Stimulated activated CD4-positive, alpha-beta T cell treated with anti-CD3 and anti-CD28 coated beads, Interleukin-4, amount 100 ng/mL, for 1 hour (primary cell): ENCODE measurements around the gene RIN3.

ENCODE experiments used
- DNase-seq: peaks from one replicate; pipeline ENCODE4 v3.0.0-alpha.2; 2020

RIN3 gene

DNA sequence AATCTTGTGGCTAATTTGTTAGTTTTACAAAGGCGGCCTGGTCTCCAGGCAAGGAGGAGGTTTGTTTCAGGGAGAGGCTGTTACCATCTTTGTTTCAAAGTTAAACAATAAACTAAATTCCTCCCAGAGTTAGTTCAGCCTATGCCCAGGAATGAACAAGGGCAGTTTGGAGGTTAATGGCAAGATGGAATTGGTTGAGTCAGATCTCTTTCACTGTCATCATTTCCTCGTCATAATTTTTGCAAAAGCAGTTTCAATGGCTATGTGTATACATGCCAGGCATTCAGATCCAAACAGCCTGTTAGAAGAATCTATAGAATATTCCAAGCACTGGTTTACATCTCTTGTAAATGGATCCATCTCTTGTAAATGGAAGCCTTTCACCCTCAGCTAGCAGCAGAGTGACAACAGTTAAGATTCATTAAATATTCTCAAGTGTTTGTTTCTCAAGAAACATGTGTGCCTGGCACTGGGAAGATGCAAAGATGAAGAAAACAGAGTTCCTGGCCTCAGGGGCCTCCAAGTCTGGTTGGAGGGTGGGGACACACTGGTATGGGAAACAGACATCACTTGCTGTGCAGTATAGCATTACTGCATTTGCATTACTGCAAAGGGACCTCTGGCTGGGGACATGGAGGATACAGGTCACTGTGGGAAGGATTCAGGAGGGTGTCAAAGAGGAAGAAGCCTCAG is 65.8 kb downstream of the RIN3 start:
- DNase-seq, result no peak

DNA sequence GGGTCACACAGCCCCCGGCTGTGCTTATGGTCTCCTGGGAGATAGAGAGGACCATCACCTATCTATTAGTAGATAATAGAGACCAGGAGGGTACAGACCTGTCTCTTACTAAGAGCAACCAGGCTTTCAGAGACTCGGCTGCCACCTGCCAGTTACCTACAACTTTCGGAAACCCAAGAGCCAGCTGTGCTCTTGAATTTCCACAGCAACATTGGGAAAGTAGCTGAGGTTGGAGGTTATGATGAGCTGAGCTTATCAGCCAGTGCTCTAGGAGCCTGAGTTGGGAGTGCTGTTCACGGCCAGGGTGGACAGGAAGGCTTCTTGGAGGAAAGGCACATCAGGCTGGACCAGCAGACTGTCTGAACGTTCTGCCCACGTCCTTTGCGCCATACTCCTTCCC is 67.6 kb downstream of the RIN3 start:
- DNase-seq, result no peak

DNA sequence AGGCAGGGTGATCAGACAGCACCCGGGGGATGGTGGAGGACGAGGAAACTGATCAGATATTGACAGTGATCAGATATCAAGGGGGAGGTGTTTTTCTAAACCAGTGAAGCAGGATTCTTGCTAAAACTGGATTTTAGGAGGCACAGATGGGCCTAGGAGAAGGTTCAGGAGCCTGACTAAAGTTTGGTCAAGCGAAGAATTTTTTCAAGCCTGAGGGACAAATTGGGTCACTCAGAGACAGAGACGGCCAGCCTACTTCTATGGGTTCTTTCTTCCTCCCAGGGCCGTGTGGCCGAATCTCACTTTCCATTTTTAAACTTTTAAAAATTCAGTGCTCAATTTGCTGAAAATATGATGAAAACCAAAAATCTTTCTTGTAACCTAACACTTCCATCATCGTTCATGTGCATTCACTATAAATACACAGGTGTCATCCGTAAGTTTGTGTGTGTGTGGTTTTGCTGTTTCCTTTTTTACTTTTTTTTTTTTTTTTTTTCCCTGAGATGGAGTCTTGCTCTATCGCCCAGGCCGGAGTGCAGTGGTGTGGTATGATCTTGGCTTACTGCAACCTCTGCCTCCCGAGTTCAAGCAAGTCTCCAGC is 68.5 kb downstream of the RIN3 start:
- DNase-seq, result no peak

DNA sequence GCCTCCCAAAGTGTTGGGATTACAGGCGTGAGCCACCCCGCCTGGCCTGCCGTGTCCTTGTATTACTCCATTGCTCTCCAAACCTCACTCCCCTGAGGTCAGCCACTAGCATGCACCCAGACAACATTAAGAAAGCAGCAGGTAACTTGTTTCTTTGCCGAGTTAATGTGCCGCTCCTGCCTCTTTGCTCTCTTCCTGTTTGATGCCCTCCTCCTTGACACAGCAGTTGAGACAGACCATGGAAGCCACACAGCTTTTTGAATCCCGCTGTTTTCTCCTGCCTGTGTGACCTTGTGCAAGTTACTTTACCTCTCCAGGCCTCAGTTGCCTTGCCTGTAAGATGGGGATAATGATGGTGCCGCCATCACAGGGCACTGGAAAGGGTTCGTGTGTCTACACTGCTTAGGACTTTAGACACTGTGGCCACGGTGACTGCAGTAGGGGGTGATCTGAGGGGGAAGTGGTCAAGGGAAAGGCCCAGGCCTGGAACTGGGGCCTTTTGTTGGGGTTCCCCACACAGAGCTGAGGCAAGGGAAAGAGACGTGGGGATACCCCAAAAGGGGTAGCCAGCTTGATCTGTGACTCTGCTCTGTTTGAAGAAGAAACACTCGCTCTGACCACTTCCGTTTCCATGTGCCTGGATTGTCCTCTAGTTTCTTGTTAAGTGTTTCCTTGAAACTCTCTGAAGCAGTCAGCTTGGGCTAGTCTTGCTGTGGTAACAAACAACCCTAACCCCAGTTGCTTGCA is 69.3 kb downstream of the RIN3 start:
- no peak for DNase-seq

DNA sequence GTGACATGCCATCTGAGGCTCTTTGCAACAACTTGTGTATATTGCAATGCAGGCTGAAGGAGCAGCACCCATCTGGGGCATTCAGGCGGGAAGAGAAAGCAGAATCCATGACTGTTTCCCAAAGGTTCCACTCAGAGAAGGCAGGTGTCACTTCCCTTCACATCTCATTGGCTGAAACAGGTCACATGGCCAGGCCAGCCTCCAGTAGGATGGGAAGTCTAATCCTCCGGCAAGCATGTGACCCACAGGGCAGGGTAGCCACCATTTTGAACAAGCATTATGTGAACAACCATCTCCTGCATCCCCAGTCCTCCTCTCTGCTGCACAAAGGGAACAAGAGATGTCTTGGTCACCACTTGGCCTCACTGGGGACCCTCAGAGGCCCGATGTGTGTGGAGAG is 70.6 kb downstream of the RIN3 start:
- no peak for DNase-seq

DNA sequence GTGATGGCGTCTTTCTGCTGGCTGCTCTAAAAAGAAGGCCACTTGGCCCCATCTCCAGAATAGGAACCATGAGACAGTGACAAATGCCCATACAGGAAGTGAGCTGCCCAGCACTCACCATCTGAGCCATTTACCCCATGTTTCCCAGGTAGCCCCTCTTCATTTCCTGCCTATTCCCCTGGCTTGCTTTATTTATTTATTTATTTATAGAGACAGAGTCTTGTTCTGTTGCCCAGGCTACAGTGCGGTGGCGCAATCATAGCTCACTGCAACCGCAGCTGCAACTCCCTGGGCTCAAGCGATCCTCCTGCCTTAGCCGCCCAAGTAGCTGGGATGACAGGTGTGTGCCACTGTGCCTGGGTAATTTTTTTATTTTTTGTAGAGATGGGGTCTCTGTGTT is 71.2 kb downstream of the RIN3 start:
- no peak for DNase-seq

DNA sequence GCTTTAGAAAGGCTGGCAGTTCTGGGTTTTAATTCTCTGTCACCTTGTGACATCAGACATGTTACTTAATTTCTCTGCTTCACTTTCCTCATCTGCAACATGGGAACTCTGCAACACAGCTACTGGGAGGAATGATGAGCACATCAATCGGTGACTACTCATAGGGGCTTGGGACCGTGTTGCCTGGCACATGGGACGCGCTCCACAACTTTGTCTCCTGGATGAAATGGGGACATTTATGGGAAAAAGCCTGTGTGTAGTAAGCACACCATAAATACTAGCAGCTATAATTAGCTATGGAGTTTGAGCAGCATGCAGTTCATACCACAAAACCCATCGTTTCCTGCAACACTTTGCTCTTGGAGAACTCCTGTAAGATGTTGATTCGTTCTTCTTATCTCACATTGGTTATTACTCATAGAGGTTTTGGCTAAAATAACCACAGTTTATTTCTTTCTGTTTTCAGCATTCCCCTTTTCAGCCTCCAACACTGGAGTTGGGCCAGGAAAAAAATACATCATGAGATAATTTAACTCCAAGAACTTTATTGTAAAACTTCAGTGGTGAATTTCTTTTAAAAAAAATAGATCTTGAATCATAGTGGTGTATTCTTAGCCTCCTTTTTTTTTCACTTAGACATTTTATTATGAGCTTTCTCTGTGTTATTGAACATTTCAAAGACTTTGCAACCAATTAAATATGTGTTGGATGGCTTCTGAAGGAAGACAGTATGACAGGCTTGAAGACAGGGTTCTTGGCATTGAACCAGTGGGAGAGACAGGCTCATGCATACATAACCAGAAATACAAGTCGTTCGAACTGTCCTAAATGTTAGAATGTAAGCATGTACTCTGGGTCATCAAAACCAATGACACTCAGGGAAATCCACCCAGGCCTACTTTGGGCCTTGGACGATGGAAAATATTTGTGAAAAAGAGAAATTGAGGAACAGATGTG is 72.7 kb downstream of the RIN3 start:
- no peak for DNase-seq

DNA sequence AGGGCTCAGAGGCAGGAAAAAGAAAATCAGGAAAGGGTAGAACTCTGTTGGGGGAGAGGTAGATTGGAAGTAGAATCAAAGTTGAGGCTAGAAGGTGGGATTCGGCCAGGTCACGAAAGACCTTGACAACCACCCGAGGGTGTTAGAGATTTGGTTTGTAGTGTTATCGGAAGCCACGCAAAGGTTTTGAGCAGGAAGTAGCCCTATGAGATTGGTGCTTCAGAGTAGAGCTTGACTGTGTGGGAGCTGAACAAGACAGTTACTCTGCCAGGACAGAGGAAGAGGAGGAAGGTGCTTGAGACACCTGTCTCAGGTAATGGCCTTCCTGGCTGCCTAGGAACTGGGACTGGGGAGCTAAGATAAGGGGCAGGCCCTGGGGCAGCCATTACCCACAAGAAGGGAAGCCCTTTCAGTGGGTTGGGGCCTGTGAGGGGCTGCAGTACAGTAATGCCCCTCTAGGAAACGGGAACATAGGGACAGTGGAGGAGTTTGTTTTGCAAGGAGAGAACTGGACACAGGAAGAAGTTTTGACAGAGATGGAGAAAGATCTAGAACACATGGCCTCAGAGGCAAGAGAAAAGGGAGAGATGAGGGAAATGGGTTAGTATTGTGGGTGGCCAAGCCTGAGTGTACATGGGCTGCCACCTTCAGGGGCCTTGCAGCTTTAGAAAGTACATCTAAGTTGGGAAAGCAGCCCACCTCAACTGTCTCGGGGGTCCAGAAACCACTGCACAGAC is 73.5 kb downstream of the RIN3 start:
- DNase-seq, result no peak

DNA sequence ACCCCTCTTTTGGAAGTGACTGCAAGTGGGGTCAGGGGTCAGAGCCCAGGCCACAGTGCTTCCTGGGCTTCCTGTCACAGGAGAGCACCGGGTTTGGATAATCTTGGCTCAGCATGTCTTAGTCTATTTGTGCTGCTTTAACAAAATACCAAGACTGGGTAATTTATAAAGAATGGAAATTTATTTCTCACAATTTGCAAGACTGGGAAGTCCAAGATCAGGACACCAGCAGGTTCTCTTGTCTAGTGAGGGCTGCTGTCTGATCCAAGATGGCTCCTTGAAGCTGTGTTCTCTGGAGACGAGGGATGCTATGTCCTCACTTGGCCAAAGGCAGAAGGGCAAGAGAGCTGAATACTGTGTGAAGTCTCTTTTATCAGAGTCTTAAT is 74.1 kb downstream of the RIN3 start:
- no peak for DNase-seq

DNA sequence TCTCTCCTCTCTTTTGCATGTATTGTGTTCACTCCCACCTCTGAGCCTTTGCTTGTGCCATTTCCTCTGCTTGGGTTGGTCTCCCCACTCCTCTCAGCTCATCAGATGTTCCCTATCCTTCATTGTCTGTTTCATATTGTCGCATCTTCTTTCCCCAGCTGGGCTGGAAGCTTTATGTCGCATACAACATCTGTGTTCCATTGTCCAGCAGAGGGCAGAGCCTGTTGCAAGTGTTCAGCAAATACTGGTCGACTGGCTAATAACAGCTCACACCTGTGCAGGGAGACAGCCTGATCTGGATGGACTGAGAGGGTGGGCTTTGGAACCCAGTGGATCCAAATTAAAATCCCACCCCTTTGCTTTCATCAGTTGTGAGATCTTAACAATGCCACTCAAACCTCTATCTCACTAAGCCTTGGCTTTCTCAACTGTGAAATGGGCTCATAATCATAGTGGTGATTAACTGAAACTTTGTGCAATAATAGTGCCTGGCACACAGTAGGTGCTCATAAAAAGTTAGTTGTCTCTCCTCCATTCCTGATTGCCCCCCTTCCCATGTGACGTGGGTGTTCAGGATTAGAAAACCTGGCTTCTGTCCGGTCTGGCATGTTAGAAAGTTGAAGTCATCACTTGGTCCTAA is 75.8 kb downstream of the RIN3 start:
- no peak for DNase-seq

DNA sequence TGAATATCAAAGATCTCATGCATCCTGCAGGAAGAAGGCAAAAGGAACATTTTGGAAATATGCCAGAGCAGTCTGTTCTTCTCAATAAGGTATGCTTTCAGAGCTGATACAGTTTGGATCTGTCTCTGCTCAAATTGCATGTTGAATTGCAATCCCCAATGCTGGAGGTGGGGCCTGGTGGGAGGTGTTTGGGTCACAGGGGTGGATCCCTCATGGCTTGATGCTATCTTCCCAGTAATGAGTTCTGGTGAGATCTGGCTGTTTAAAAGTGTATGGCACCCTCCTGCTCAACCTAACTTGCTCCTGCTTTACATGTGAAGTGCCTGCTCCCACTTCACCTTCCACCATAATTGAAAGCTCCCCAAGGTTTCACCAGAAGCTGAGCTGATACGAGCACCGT is 76.6 kb downstream of the RIN3 start:
- DNase-seq, result no peak

DNA sequence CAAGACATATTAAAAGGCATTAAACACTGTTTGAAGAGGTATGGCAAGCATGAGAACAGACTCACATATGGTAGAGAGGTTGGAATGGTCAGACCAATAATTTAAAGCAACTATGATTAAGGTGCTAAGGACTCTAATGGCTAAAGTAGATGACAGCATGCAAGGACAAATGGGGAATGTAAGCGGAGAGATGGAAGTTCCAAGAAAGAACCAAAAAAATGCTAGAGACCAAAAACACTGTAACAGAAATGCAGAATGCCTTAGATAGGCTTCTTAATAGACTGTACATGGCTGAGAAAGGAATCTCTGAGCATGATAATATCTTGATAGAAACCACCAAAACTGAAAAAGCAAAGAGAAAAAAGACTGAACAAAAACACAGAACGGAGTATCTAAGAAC is 77.4 kb downstream of the RIN3 start:
- DNase-seq, result no peak

DNA sequence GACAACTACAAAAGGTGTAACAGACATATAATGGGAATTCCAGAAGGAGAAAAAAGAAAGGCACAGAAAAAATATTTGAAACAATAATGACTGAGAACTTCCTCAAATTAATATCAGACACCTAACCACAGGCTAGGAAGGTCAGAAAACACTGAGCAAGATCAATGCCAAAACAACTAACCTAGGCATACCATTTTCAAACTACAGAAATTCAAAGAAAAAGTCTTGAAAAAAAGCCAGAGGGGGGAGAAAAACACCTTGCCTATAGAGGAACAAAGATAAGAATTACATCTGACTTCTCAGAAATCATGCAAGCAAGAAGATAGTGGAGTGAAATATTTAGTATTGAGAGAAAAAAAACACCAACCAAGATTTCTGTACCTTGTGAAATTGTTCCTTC is 77.8 kb downstream of the RIN3 start:
- DNase-seq, result no peak

DNA sequence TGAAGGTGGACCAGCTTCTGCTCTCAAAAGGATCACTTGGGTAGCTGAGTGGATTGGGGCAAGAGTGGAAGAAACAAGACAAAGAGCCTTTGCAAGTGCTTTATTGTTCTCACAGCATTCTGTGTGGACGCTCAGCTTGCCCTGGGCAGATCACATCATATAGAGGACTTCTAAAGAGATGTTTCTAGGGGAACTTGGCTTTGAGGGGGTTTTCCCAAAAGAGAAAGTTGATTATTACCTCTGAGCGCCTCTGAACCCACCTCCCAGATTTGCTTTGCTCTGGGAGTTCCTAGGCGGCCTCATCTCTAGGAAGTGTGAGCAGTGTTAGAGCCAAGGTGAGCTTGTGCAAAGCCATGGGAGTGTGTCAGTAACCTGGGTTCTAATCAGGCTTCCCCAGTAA is 81.7 kb downstream of the RIN3 start:
- no peak for DNase-seq

DNA sequence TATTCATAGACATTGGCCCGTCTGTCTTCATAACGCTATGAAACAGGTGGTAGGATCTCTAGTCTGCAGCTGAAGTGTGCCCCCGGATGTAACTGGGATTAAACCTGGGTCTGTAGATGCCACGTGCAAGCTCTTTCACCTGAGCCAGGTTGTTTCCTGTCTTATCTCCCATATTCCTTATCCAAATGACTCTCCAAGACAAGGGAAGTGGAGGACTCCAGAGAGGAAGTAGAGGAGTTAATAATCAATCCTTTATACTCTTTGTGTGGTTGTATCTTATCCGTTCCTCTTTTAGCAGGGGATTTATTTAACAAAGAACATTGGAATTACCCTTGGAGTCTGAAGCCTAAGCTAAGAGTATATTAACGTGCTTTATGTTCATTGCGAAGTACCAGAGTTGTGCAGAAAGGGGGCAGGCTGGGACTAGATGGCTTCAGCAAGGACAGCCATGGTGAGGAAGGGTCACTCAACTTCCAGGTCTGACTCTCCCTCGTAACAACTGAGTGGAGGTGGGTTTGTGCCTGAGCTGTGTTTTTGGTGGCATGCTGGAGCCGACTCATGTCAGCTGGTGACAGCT is 82.8 kb downstream of the RIN3 start:
- DNase-seq, result no peak

DNA sequence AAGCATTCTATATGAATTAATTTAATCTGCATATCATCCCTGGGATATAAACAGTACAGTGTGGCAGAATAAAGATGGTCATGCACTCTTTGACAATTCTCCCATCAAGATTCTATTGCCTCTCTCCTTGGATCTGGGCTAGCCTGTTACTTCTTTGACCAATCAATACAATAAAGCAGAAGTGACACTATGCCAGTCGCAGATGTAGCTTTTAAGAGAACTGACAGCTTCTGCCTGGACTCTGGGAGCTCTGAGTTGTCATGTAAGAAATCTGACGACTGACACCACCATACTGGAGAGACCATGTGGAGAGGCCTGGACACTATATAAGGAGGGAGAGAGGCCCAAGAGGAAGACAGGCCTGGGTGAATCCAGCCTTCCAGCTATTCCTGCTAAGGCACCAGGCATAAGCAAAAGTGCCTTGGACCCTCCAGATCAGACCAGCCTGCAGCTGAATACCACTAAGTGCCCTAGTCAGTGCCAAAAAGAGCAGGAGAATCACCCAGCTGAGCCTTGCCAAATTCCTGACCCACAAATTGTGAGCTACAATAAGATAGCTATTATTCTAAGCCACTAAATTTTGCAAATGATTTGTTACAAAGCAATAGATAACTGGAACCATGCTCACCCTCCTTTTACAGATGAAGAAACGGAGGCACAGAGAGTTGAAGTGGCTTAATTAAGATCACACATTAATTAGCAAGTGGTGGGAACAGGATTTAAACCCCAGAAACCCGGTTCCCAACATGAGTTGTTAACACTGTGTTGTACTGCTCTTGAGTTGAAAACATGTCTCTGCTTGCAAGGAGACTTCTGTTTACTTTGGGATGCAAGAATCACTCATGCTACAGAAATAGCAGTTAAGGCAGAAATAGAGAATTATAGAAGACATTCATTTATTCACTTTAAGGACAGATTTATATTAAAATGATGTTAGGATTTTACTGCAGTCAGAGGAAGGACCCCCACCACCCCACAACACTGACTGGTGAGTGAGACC is 84.6 kb downstream of the RIN3 start:
- DNase-seq, result no peak

DNA sequence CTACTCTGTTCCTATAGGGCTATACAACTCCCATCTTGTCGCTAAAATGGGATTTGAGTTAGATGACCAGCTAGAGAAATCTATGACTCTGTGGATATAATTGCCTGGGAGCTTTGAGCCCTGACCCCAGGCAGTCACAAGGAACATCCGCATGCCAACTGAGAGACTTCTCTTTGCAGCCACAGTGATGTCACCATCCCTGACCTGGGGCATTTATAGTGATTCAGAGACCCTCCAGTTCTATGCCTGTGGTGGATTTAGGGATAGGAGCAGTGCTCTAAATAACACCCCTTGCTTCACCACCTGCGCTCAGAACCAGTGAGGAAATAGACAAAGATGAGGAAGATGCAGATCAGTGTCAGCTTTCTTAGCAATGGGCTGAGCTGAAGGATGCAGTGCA is 86.2 kb downstream of the RIN3 start:
- DNase-seq, result no peak

DNA sequence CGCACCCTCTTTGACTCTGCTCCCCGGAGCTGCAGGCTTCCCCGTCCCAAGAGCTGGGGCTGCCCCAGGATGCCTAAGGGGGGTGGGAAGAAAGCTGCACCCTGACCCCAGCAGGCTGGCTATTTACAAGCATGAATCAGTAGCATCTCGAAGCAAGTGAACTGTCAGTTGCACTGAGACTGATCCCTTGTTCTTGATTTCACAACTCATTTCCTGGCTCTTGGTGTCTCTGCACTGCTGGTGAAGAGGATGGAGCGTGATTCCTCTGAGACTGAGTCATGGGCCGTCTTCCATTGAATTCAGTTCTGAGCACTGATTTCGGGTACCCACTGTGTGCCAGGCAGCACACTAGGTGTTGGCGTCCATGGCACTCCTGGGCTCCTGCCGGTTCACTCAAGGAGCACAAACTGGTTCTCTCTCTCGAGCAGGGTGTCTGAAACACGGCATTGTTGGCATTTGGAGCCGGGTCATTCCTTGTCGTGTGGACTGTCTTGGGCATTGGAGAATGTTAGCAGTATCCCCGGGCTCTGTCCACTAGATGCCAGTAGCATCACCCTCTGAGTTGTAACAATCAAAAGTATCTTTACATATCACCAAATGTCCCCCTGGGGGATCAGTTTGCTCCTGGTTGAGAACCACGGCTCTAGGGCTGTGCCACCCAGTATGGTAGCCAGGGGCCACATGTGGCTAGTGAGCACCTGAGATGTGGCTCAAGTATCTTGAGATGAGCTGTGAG is 86.9 kb downstream of the RIN3 start:
- no peak for DNase-seq

DNA sequence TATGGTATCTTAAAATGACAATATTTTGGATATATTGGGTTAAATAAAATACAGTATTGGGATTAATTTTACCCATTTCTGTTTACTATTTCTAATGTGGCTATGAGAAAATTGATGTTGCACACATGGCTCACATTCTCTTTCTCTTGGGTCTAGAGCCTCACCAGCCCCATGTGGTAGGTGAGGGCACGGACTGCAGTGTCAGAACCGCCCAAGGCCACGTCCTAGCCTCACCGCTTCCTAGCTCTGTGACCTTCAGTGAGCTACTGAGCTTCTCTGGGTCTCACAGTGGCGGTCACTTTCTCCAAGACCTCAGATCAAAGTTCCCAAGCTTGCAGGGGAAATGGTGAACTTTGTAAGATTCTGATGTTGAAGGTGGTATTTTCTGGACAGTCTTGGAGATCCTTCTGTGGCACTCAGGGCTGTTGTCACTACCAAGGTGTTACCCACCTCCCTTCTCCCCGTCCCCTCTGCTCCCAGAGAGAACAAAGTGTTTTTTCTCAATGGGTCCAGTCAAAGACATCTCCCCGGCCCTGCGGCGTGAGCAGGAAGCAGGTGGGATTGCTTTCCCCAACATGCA is 87.6 kb downstream of the RIN3 start:
- DNase-seq, result no peak
